LNCAP (cell line): Measurements from ENCODE around the gene CABP4.

ENCODE experiments used
- CTCF ChIP-seq: fragments of 450-650 bp; IDR thresholded peaks from 2 replicates; pipeline ENCODE4 v1.5.1; 2017; ENCODE audit warnings: mild to moderate bottlenecking

CABP4 gene

GRCh38 chr11:67409781-67410368, 45.3 kb upstream of the CABP4 start:
- TF ChIP-seq CTCF, result no peak

GRCh38 chr11:67410369-67410831, 44.8 kb upstream of the CABP4 start:
- no peak for TF ChIP-seq CTCF

- no peak for TF ChIP-seq CTCF
Observed at GRCh38 chr11:67410984-67411784, 44.0 kb upstream of the CABP4 start.

GRCh38 chr11:67411785-67412152, 43.4 kb upstream of the CABP4 start:
- no peak for TF ChIP-seq CTCF

DNA sequence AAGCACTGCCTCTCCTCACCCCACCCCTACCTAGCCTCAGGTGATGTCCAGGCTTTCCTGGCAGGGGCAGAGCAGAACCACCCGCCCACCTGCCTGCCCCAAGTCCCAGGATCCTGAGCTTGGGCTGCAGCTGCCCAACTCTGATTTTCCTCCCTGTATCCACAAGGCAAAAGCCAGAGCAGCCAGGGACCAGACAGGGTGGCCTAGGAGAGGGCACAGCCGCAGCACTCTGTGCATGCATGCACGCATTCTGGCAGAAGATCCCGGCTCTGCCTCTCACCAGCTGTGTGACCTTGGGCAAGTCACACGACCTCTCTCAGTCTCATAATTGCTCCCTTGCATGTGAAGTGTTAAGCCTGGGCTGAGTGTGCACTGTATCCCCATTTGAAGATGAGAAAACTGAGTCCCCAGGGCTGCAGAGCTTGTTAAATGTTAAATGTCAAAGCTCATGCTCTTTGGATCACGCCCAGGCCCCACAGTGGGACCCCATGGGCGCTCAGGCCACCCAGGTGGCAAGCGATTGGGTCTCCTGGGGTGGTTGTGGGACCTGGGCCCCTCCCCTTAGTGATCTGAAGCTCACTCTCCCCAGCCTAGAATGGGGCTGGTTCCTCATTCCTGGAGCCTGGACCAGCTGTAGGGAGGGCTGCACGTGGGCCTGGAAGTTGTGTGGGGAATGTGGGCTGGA, 42.5 kb upstream of the CABP4 start:
- no peak for TF ChIP-seq CTCF

DNA sequence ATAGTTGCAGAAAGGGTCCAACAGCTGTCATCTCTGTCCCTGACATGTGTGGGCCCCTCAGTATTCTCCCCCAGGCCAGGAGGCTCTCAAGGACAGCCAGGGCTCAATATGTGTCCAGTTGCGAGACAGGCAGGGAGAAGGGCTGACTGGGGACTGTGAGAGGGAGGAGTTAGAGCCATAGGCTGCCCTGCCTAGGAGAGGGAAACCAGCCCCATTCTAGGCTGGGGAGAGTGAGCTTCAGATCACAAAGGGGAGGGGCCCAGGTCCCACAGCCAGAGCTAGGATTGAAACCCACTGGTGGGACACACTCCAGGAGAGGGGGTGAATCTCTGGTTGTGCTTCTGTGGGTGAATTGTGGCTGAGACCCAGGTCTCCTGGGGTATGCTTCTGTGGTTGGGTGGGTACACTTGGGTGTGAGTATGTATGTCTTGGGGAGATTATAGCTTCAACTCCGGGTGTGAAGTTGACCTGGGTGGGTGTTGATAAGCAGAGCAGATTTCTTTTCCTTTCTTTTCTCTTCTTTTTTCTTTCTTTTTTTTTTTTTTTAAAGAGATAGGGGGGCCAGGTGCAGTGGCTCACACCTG, 41.8 kb upstream of the CABP4 start:
- no peak for TF ChIP-seq CTCF

DNA sequence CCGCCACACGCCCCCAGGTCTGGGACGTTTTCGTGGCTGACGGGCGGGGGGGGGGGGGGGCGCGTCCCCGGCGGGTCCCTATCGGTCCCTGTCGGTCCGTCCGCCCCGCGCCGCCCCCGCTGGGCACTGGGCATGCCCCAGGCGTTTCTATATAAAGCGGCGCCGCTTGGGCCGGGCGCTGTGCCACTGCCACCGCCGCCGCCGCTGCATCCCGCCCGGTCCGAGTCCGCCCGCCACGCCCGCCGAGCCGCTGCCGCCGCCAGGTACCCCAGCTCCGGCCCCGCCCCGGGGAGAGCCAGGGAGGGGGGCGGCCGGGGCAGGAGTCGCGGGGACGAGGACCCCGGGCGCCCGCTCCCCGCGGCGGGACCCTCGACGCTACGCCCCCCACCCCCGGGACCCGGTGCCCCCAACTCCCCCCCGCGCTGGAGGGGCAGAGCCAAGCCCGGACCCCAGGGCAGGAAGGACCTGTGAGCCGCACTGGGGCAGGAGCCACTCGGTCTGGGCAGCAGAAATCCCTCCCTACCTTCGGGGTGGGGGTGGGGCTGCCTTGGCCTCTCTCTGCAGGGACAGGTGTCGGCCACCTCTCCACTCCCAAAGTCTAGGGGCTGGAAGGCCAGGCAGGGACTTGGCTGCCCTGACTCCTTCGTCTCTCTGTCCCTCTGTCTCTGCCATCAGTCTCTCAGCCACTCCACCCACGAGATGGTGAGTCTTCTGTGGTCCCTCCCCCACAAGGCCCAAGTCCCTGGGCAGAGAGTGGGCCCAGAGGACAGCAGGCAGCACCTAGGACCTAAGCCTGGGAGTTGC, 39.5 kb upstream of the CABP4 start, which contains the start of gene CARNS1:
TSS of gene CARNS1 (plus strand) at position 178 of the 804 bp plus-strand sequence. CDS start at position 700, 522 bp downstream.
- TF ChIP-seq CTCF, result no peak
